Hepatocyte (in vitro differentiated cells): Measurements from ENCODE around the gene MRTFB. TPM values are rescaled to one million over a fixed set of nuclear protein-coding genes. Genes with fewer than 3 reads are reported as not detected.
"Not testable (repeated sequence)": the region's sequence is repeated elsewhere in the genome, so short reads cannot be mapped to it uniquely, and the experiment has no call there.

ENCODE experiments used
- DNase-seq: peaks from one replicate; pipeline ENCODE4 v3.0.0-alpha.2; 2016; ENCODE audit warnings: low spot score
- H2AFZ ChIP-seq: fragments of 200-600 bp; sonication (generic); 2 replicates; pipeline ENCODE4 v1.6.0; 2016; ENCODE audit warnings: antibody characterized with exemption, mild to moderate bottlenecking
- H3K27ac ChIP-seq: fragments of 200-600 bp; sonication (generic); 2 replicates; pipeline ENCODE4 v1.5.1; 2016; ENCODE audit warnings: mild to moderate bottlenecking
- H3K27me3 ChIP-seq: fragments of 200-600 bp; sonication (generic); 2 replicates; pipeline ENCODE4 v1.6.1; 2016
- H3K36me3 ChIP-seq: fragments of 200-600 bp; sonication (generic); replicated peaks from 2 replicates; pipeline ENCODE4 v1.5.1; 2016; ENCODE audit warnings: low read depth; ENCODE audit not compliant: insufficient read depth
- H3K4me1 ChIP-seq: fragments of 200-600 bp; sonication (generic); 2 replicates; pipeline ENCODE4 v1.5.1; 2016; ENCODE audit warnings: mild to moderate bottlenecking, moderate library complexity; ENCODE audit not compliant: insufficient read depth
- H3K4me2 ChIP-seq: fragments of 200-600 bp; sonication (generic); 2 replicates; pipeline ENCODE4 v1.6.0; 2016
- H3K4me3 ChIP-seq: fragments of 200-600 bp; sonication (generic); 2 replicates; pipeline ENCODE4 v1.5.1; 2016; ENCODE audit warnings: mild to moderate bottlenecking
- H3K79me2 ChIP-seq: fragments of 200-600 bp; sonication (generic); 2 replicates; pipeline ENCODE4 v1.6.0; 2017; ENCODE audit warnings: mild to moderate bottlenecking
- H3K9me2 ChIP-seq: fragments of 200-600 bp; sonication (generic); replicated peaks from 2 replicates; pipeline ENCODE4 v1.6.0; 2017; ENCODE audit warnings: mild to moderate bottlenecking; ENCODE audit not compliant: insufficient read depth
- H3K9me3 ChIP-seq: fragments of 200-600 bp; sonication (generic); 2 replicates; pipeline ENCODE4 v1.5.1; 2016; ENCODE audit warnings: low read depth, mild to moderate bottlenecking
- H4K20me1 ChIP-seq: fragments of 200-600 bp; sonication (generic); 2 replicates; pipeline ENCODE4 v1.6.0; 2016; ENCODE audit warnings: mild to moderate bottlenecking; ENCODE audit not compliant: insufficient read depth, poor library complexity, severe bottlenecking
- EZH2 ChIP-seq: fragments of 200-600 bp; sonication (generic); IDR thresholded peaks from 2 replicates; pipeline ENCODE4 v1.6.1; 2016; ENCODE audit warnings: antibody characterized with exemption, mild to moderate bottlenecking, borderline replicate concordance
- EZH2phosphoT487 ChIP-seq: fragments of 200-600 bp; sonication (generic); IDR thresholded peaks from one replicate; pipeline ENCODE4 v1.6.1; 2018; ENCODE audit warnings: antibody characterized with exemption, mild to moderate bottlenecking, low read depth, moderate library complexity; ENCODE audit not compliant: unreplicated experiment, severe bottlenecking
- WGBS: methylation state at CpG from one replicate; pipeline ENCODE4 v1.1.6; 2016; ENCODE audit warnings: low lambda C conversion rate; ENCODE audit errors: missing lambda C conversion rate; 5-methylcytosine and 5-hydroxymethylcytosine counted together
- polyA plus RNA-seq: library from polyadenylated mRNA; unstranded; fragments of >200 nt; fragmentation: Nextera tagmentation; extraction: Ambion mirVana; gene quantifications from 2 replicates; pipeline ENCODE4 v1.2.1, GENCODE V29; 2016
- total RNA-seq: library from RNA; depleted of rRNA; stranded (reverse); fragments of >200 nt; gene quantifications from 2 replicates; pipeline ENCODE4 v1.2.3, GENCODE V29; 2014
- TF ChIP-seq, protein P1 (sequence below): fragments of 200-600 bp; sonication (generic); IDR thresholded peaks from 2 replicates; pipeline ENCODE4 v1.5.1; 2016; ENCODE audit warnings: antibody characterized with exemption, mild to moderate bottlenecking; ENCODE audit not compliant: poor library complexity

The MRTFB gene
- total and polyA plus RNA-seq, 2 experiments from 2014 or later, result 10.9 to 27.9 TPM

DNA sequence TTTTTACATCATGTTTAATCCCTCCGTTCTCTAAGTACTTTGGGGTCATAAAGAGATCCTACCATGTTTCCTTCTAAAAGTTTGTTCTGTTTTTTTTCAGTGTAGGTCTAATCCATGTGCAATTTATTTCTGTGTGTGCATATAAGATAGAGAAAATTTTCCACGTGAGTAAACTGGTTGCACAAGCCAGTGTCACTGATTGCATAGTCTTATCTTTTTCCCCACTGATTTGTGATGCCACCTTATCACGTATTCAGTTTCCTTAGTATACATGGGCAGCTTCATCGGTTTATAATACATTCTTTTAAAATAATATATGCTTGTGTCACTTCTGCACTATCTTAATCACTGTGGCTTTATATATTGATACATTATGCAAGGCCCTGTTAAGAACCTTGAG, 49.2 kb downstream of the MRTFB start:
- no peak overlapping the region for H2AFZ ChIP-seq
- 65% methylated on average over 4 of the region's 4 CpGs for WGBS
- TF ChIP-seq, protein P1, sequence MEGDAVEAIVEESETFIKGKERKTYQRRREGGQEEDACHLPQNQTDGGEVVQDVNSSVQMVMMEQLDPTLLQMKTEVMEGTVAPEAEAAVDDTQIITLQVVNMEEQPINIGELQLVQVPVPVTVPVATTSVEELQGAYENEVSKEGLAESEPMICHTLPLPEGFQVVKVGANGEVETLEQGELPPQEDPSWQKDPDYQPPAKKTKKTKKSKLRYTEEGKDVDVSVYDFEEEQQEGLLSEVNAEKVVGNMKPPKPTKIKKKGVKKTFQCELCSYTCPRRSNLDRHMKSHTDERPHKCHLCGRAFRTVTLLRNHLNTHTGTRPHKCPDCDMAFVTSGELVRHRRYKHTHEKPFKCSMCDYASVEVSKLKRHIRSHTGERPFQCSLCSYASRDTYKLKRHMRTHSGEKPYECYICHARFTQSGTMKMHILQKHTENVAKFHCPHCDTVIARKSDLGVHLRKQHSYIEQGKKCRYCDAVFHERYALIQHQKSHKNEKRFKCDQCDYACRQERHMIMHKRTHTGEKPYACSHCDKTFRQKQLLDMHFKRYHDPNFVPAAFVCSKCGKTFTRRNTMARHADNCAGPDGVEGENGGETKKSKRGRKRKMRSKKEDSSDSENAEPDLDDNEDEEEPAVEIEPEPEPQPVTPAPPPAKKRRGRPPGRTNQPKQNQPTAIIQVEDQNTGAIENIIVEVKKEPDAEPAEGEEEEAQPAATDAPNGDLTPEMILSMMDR, result no peak
- no peak for TF ChIP-seq EZH2phosphoT487
- TF ChIP-seq EZH2, result no peak
- H3K4me3 ChIP-seq, result no peak overlapping the region
- no peaks in the 10 kb centered on the region for H3K9me2 ChIP-seq
- H3K4me2 ChIP-seq, result no peak overlapping the region
- no peaks in the 10 kb centered on the region for H3K4me1 ChIP-seq
- no peaks in the 10 kb centered on the region for H3K27me3 ChIP-seq
- peak overlapping the region; percentile 15 for H3K27ac ChIP-seq
- H3K79me2 ChIP-seq, result peaks cover 88% of the 10 kb centered on the region
- H3K36me3 ChIP-seq, result no peaks in the 10 kb centered on the region
- no peaks in the 10 kb centered on the region for H3K9me3 ChIP-seq
- DNase-seq, result no peak
- peaks cover 4% of the 10 kb centered on the region for H4K20me1 ChIP-seq

DNA sequence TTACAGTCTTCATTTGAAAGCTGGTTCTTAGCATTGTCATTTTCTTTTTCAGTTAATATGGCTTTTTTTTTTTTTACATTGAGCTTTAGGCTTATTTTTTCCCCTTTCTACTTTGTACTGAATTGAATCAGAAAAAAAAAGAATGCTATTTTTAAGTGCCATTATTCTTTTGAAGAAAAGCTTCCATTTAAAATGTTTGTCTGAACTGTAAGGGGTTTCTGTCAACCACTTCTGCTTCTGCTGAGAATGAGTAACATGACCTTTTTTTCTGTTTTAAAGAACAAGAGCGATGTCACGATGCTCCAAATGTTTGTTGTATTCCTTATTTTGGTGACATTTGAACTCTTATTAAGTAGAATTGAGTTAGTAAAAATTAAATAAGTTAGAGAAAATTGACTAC, 50.0 kb downstream of the MRTFB start:
- Histone ChIP-seq H3K4me1 (no peaks in the 10 kb centered on the region), H4K20me1 (peaks cover 4% of the 10 kb centered on the region), H3K4me2 (no peak overlapping the region), H3K27ac (no peak overlapping the region), H3K4me3 (no peak overlapping the region), H3K79me2 (peaks cover 88% of the 10 kb centered on the region), H3K9me3 (no peaks in the 10 kb centered on the region), H2AFZ (no peak overlapping the region), H3K27me3 (no peaks in the 10 kb centered on the region), H3K9me2 (no peaks in the 10 kb centered on the region), H3K36me3 (no peaks in the 10 kb centered on the region)
- no peak for TF ChIP-seq EZH2
- TF ChIP-seq, protein P1, result no peak
- no peak for TF ChIP-seq EZH2phosphoT487
- DNase-seq, result no peak
- 85% methylated on average over 2 of the region's 2 CpGs for WGBS

DNA sequence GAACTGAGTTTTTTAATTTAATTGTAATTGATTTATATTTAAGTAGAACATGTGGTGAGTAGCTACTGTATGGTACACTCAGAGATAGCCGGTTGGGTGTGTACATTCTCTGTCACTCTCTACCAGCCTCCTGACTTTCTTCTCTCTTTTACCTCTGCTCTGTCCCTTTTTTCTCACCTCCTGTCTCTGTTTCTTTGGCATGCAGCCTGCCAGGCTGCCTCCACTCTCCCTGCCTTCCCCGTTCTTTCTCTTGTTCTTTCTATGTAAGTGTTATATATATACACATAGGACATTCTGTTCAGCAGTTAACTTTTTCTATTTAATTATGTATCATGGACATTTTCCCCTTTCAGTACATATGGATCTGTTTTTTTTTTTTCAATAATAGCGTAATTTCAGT, 50.8 kb downstream of the MRTFB start:
- H3K4me2 ChIP-seq, result no peak overlapping the region
- H3K79me2 ChIP-seq, result peaks cover 87% of the 10 kb centered on the region
- H3K9me3 ChIP-seq, result no peaks in the 10 kb centered on the region
- H3K4me3 ChIP-seq, result no peak overlapping the region
- no peaks in the 10 kb centered on the region for H3K27me3 ChIP-seq
- WGBS, result 92% methylated on average over 3 of the region's 3 CpGs
- DNase-seq, result no peak
- H3K36me3 ChIP-seq, result no peaks in the 10 kb centered on the region
- no peaks in the 10 kb centered on the region for H3K9me2 ChIP-seq
- no peak overlapping the region for H3K27ac ChIP-seq
- H3K4me1 ChIP-seq, result no peaks in the 10 kb centered on the region
- no peak for TF ChIP-seq EZH2phosphoT487
- TF ChIP-seq, protein P1, result no peak
- TF ChIP-seq EZH2, result no peak
- no peak overlapping the region for H2AFZ ChIP-seq
- H4K20me1 ChIP-seq, result peaks cover 4% of the 10 kb centered on the region

DNA sequence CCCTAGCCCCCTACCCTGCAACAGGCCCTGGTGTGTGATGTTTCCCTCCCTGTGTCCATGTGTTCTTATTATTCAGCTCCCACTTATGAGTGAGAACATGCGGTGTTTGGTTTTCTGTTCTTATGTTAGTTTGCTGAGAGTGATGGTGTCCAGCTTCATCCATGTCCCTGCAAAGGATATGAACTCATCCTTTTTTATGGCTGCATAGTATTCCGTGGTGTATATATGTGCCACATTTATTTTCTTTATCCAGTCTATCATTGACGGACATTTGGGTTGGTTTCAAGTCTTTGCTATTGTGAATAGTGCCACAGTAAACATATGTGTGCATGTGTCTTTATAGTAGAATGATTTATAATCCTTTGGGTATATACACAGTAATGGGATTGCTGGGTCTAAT, 51.3 kb downstream of the MRTFB start:
- H4K20me1 ChIP-seq, H3K4me3 ChIP-seq, H3K9me3 ChIP-seq, H3K9me2 ChIP-seq, H3K27me3 ChIP-seq, H3K4me2 ChIP-seq, DNase-seq, H3K36me3 ChIP-seq, H2AFZ ChIP-seq, H3K27ac ChIP-seq, H3K4me1 ChIP-seq: not testable (repeated sequence)
- H3K79me2 ChIP-seq, result peaks cover 90% of the 10 kb centered on the region
- 100% methylated on average over 3 of the region's 3 CpGs for WGBS
